ENCODE measurements around the gene FAM13A.

Gene FAM13A

GRCh38 chr4:88822034-88822789 is 234.8 kb downstream of the FAM13A start:
- Histone ChIP-seq H3K9ac (ENCODE audit: low read length) (peak overlapping the region; percentile 93), H3K36me3 (ENCODE audit: control insufficient read depth, insufficient read depth, low read length) (no peaks in the 10 kb centered on the region), H3K4me1 (ENCODE audit: control insufficient read depth, insufficient read depth, low read length) (peaks cover 4% of the 10 kb centered on the region), H3K9me3 (ENCODE audit: control insufficient read depth, low read length) (no peaks in the 10 kb centered on the region), H3K4me3 (ENCODE audit: low read length) (peak overlapping the region; percentile 57), H3K27me3 (ENCODE audit: control insufficient read depth, insufficient read depth, low read length) (no peaks in the 10 kb centered on the region)

- no peaks in the 10 kb centered on the region for H3K27me3 ChIP-seq (ENCODE audit: control insufficient read depth, insufficient read depth, low read length)
- no peaks in the 10 kb centered on the region for H3K9me3 ChIP-seq (ENCODE audit: control insufficient read depth, low read length)
- no peaks in the 10 kb centered on the region for H3K36me3 ChIP-seq (ENCODE audit: control insufficient read depth, insufficient read depth, low read length)
- H3K4me1 ChIP-seq (ENCODE audit: control insufficient read depth, insufficient read depth, low read length), result peaks cover 4% of the 10 kb centered on the region
- peak overlapping the region; percentile 93 for H3K9ac ChIP-seq (ENCODE audit: low read length)
- peak overlapping the region; percentile 10 for H3K4me3 ChIP-seq (ENCODE audit: low read length)
These were observed 235.5 kb downstream of the FAM13A start for GRCh38 chr4:88821522-88821921.

GRCh38 chr4:88820698-88821415 is 236.1 kb downstream of the FAM13A start:
- Histone ChIP-seq H3K4me1 (ENCODE audit: control insufficient read depth, insufficient read depth, low read length) (peaks cover 4% of the 10 kb centered on the region), H3K9me3 (ENCODE audit: control insufficient read depth, low read length) (no peaks in the 10 kb centered on the region), H3K36me3 (ENCODE audit: control insufficient read depth, insufficient read depth, low read length) (no peaks in the 10 kb centered on the region), H3K27me3 (ENCODE audit: control insufficient read depth, insufficient read depth, low read length) (no peaks in the 10 kb centered on the region), H3K4me3 (ENCODE audit: low read length) (peak overlapping the region; percentile 10), H3K9ac (ENCODE audit: low read length) (peak overlapping the region; percentile 93)

GRCh38 chr4:88819818-88820697 is 236.9 kb downstream of the FAM13A start:
- Histone ChIP-seq H3K4me3 (ENCODE audit: low read length) (no peak overlapping the region), H3K27me3 (ENCODE audit: control insufficient read depth, insufficient read depth, low read length) (no peaks in the 10 kb centered on the region), H3K36me3 (ENCODE audit: control insufficient read depth, insufficient read depth, low read length) (no peaks in the 10 kb centered on the region), H3K9me3 (ENCODE audit: control insufficient read depth, low read length) (no peaks in the 10 kb centered on the region), H3K9ac (ENCODE audit: low read length) (peak overlapping the region; percentile 57), H3K4me1 (ENCODE audit: control insufficient read depth, insufficient read depth, low read length) (peaks cover 4% of the 10 kb centered on the region)

GRCh38 chr4:88818631-88819470 is 238.1 kb downstream of the FAM13A start:
- Histone ChIP-seq H3K9ac (ENCODE audit: low read length) (no peak overlapping the region), H3K27me3 (ENCODE audit: control insufficient read depth, insufficient read depth, low read length) (no peaks in the 10 kb centered on the region), H3K4me1 (ENCODE audit: control insufficient read depth, insufficient read depth, low read length) (peaks cover 8% of the 10 kb centered on the region), H3K9me3 (ENCODE audit: control insufficient read depth, low read length) (no peaks in the 10 kb centered on the region), H3K36me3 (ENCODE audit: control insufficient read depth, insufficient read depth, low read length) (no peaks in the 10 kb centered on the region), H3K4me3 (ENCODE audit: low read length) (no peak overlapping the region)

GRCh38 chr4:88817740-88818139 is 239.2 kb downstream of the FAM13A start:
- Histone ChIP-seq H3K9me3 (ENCODE audit: control insufficient read depth, low read length) (no peaks in the 10 kb centered on the region), H3K36me3 (ENCODE audit: control insufficient read depth, insufficient read depth, low read length) (no peaks in the 10 kb centered on the region), H3K9ac (ENCODE audit: low read length) (no peak overlapping the region), H3K4me3 (ENCODE audit: low read length) (no peak overlapping the region), H3K27me3 (ENCODE audit: control insufficient read depth, insufficient read depth, low read length) (no peaks in the 10 kb centered on the region), H3K4me1 (ENCODE audit: control insufficient read depth, insufficient read depth, low read length) (peaks cover 12% of the 10 kb centered on the region)

GRCh38 chr4:88816360-88816759 is 240.6 kb downstream of the FAM13A start:
- Histone ChIP-seq H3K4me3 (ENCODE audit: low read length) (no peak overlapping the region), H3K9me3 (ENCODE audit: control insufficient read depth, low read length) (no peaks in the 10 kb centered on the region), H3K36me3 (ENCODE audit: control insufficient read depth, insufficient read depth, low read length) (no peaks in the 10 kb centered on the region), H3K9ac (ENCODE audit: low read length) (no peak overlapping the region), H3K4me1 (ENCODE audit: control insufficient read depth, insufficient read depth, low read length) (peaks cover 18% of the 10 kb centered on the region), H3K27me3 (ENCODE audit: control insufficient read depth, insufficient read depth, low read length) (no peaks in the 10 kb centered on the region)

- Histone ChIP-seq H3K9me3 (ENCODE audit: control insufficient read depth, low read length) (no peaks in the 10 kb centered on the region), H3K4me3 (ENCODE audit: low read length) (no peak overlapping the region), H3K27me3 (ENCODE audit: control insufficient read depth, insufficient read depth, low read length) (no peaks in the 10 kb centered on the region), H3K36me3 (ENCODE audit: control insufficient read depth, insufficient read depth, low read length) (no peaks in the 10 kb centered on the region), H3K9ac (ENCODE audit: low read length) (no peak overlapping the region), H3K4me1 (ENCODE audit: control insufficient read depth, insufficient read depth, low read length) (peaks cover 18% of the 10 kb centered on the region)
These were observed 242.9 kb downstream of the FAM13A start for GRCh38 chr4:88814043-88814617.

GRCh38 chr4:88813013-88813412 is 244.0 kb downstream of the FAM13A start:
- Histone ChIP-seq H3K36me3 (ENCODE audit: control insufficient read depth, insufficient read depth, low read length) (no peaks in the 10 kb centered on the region), H3K4me3 (ENCODE audit: low read length) (no peak overlapping the region), H3K4me1 (ENCODE audit: control insufficient read depth, insufficient read depth, low read length) (peaks cover 14% of the 10 kb centered on the region), H3K9ac (ENCODE audit: low read length) (no peak overlapping the region), H3K9me3 (ENCODE audit: control insufficient read depth, low read length) (no peaks in the 10 kb centered on the region), H3K27me3 (ENCODE audit: control insufficient read depth, insufficient read depth, low read length) (no peaks in the 10 kb centered on the region)

GRCh38 chr4:88812420-88812819 is 244.6 kb downstream of the FAM13A start:
- H3K27me3 ChIP-seq (ENCODE audit: control insufficient read depth, insufficient read depth, low read length), result no peaks in the 10 kb centered on the region
- H3K9ac ChIP-seq (ENCODE audit: low read length), result no peak overlapping the region
- H3K4me3 ChIP-seq (ENCODE audit: low read length), result no peak overlapping the region
- no peaks in the 10 kb centered on the region for H3K9me3 ChIP-seq (ENCODE audit: control insufficient read depth, low read length)
- H3K36me3 ChIP-seq (ENCODE audit: control insufficient read depth, insufficient read depth, low read length), result no peaks in the 10 kb centered on the region
- H3K4me1 ChIP-seq (ENCODE audit: control insufficient read depth, insufficient read depth, low read length), result peaks cover 14% of the 10 kb centered on the region

GRCh38 chr4:88811904-88812303 is 245.1 kb downstream of the FAM13A start:
- Histone ChIP-seq H3K9ac (ENCODE audit: low read length) (no peak overlapping the region), H3K36me3 (ENCODE audit: control insufficient read depth, insufficient read depth, low read length) (no peaks in the 10 kb centered on the region), H3K4me3 (ENCODE audit: low read length) (no peak overlapping the region), H3K27me3 (ENCODE audit: control insufficient read depth, insufficient read depth, low read length) (no peaks in the 10 kb centered on the region), H3K9me3 (ENCODE audit: control insufficient read depth, low read length) (no peaks in the 10 kb centered on the region), H3K4me1 (ENCODE audit: control insufficient read depth, insufficient read depth, low read length) (peaks cover 14% of the 10 kb centered on the region)

Measured in mucosa of stomach (tissue), 1 donor.